HG03432 (cell line): ENCODE measurements around the gene EPB41L2.
"Not testable (repeated sequence)": the region's sequence is repeated elsewhere in the genome, so short reads cannot be mapped to it uniquely, and the experiment has no call there.

Source experiments
- ATAC-seq: cut with Tn5 transposase; IDR thresholded peaks from one replicate; pipeline ENCODE4 v1.9.1; 2021; ENCODE audit warnings: mild to moderate bottlenecking, moderate library complexity; ENCODE audit not compliant: unreplicated experiment

The EPB41L2 gene

GRCh38 chr6:130958468-130958867 is 104.6 kb downstream of the EPB41L2 start:
- no peak for ATAC-seq

- no peak for ATAC-seq
Observed at GRCh38 chr6:130955755-130956154, 107.3 kb downstream of the EPB41L2 start.

GRCh38 chr6:130949553-130949952 is 113.5 kb downstream of the EPB41L2 start:
- no peak for ATAC-seq

- ATAC-seq = no peak
Observed at GRCh38 chr6:130947464-130947863, 115.6 kb downstream of the EPB41L2 start.

GRCh38 chr6:130946076-130946475 is 117.0 kb downstream of the EPB41L2 start:
- ATAC-seq = no peak

- ATAC-seq = no peak
Observed at GRCh38 chr6:130945401-130945919, 117.6 kb downstream of the EPB41L2 start.

- ATAC-seq = no peak
Observed at GRCh38 chr6:130944486-130944885, 118.6 kb downstream of the EPB41L2 start.

GRCh38 chr6:130943738-130944137 is 119.3 kb downstream of the EPB41L2 start:
- ATAC-seq = no peak

- ATAC-seq = not testable (repeated sequence)
Observed at GRCh38 chr6:130942752-130943151, 120.3 kb downstream of the EPB41L2 start.

GRCh38 chr6:130937942-130938604 is 125.0 kb downstream of the EPB41L2 start:
- no peak for ATAC-seq

- ATAC-seq = no peak
Observed at GRCh38 chr6:130936933-130937332, 126.1 kb downstream of the EPB41L2 start.

GRCh38 chr6:130935978-130936377 is 127.1 kb downstream of the EPB41L2 start:
- no peak for ATAC-seq

- ATAC-seq = no peak
Observed at GRCh38 chr6:130934848-130935585, 128.0 kb downstream of the EPB41L2 start.

- no peak for ATAC-seq
Observed at GRCh38 chr6:130933712-130934200, 129.3 kb downstream of the EPB41L2 start.

GRCh38 chr6:130932921-130933320 is 130.1 kb downstream of the EPB41L2 start:
- ATAC-seq = no peak

GRCh38 chr6:130932438-130932837 is 130.6 kb downstream of the EPB41L2 start:
- ATAC-seq = no peak

GRCh38 chr6:130931683-130932082 is 131.4 kb downstream of the EPB41L2 start:
- no peak for ATAC-seq

GRCh38 chr6:130929036-130929678 is 133.9 kb downstream of the EPB41L2 start:
- ATAC-seq = no peak

GRCh38 chr6:130928158-130928912 is 134.7 kb downstream of the EPB41L2 start:
- ATAC-seq = no peak

- no peak for ATAC-seq
Observed at GRCh38 chr6:130927305-130927704, 135.7 kb downstream of the EPB41L2 start.

GRCh38 chr6:130923350-130923749 is 139.7 kb downstream of the EPB41L2 start:
- no peak for ATAC-seq
